Neural progenitor cell (in vitro differentiated cells): ENCODE measurements around the gene VILL. TPM values are rescaled to one million over a fixed set of nuclear protein-coding genes. Genes with fewer than 3 reads are reported as not detected.

Source experiments
- DNase-seq: peaks from one replicate; pipeline ENCODE4 v3.0.0-alpha.2; 2016; ENCODE audit warnings: low spot score
- H2AFZ ChIP-seq: fragments of 200-600 bp; sonication (generic); replicated peaks from 2 replicates; pipeline ENCODE4 v1.6.1; 2016; ENCODE audit warnings: antibody characterized with exemption
- H3F3A ChIP-seq: fragments of 200-600 bp; sonication (generic); 2 replicates; pipeline ENCODE4 v1.6.1; 2016; ENCODE audit warnings: antibody characterized with exemption, low read depth
- H3K27ac ChIP-seq: fragments of 200-600 bp; sonication (generic); 2 replicates; pipeline ENCODE4 v1.5.1; 2016; ENCODE audit warnings: mild to moderate bottlenecking
- H3K27me3 ChIP-seq: fragments of 200-600 bp; sonication (generic); 2 replicates; pipeline ENCODE4 v1.6.1; 2016; ENCODE audit warnings: mild to moderate bottlenecking, moderate library complexity
- H3K36me3 ChIP-seq: fragments of 200-600 bp; sonication (generic); 2 replicates; pipeline ENCODE4 v1.5.1; 2016
- H3K4me1 ChIP-seq: fragments of 200-600 bp; sonication (generic); 2 replicates; pipeline ENCODE4 v1.6.1; 2016; ENCODE audit warnings: mixed run types
- H3K4me2 ChIP-seq: fragments of 200-600 bp; sonication (generic); 2 replicates; pipeline ENCODE4 v1.6.1; 2016
- H3K4me3 ChIP-seq: fragments of 200-600 bp; sonication (generic); 2 replicates; pipeline ENCODE4 v1.5.1; 2016
- H3K79me2 ChIP-seq: fragments of 200-600 bp; sonication (generic); 2 replicates; pipeline ENCODE4 v1.6.1; 2016; ENCODE audit warnings: low read depth
- H3K9ac ChIP-seq: fragments of 200-600 bp; sonication (generic); 2 replicates; pipeline ENCODE4 v1.6.1; 2016
- H3K9me3 ChIP-seq: fragments of 200-600 bp; sonication (generic); 2 replicates; pipeline ENCODE4 v1.5.1; 2016; ENCODE audit warnings: low read depth
- H4K20me1 ChIP-seq: fragments of 200-600 bp; sonication (generic); 2 replicates; pipeline ENCODE4 v1.6.1; 2016; ENCODE audit warnings: low read depth
- H3K27ac Mint-ChIP-seq: 3 replicates; pipeline ENCODE4 v1.8.0; 2021; ENCODE audit warnings: mixed read lengths
- H3K27me3 Mint-ChIP-seq: 2 replicates; pipeline ENCODE4 v1.8.0; 2022; ENCODE audit warnings: low read depth, mild to moderate bottlenecking, inconsistent platforms, moderate library complexity, mixed read lengths; ENCODE audit not compliant: insufficient read depth
- H3K36me3 Mint-ChIP-seq: 3 replicates; pipeline ENCODE4 v1.8.0; 2021; ENCODE audit warnings: mixed read lengths
- H3K4me1 Mint-ChIP-seq: 3 replicates; pipeline ENCODE4 v1.8.0; 2021; ENCODE audit warnings: mixed read lengths
- H3K4me3 Mint-ChIP-seq: 3 replicates; pipeline ENCODE4 v1.8.0; 2021; ENCODE audit warnings: mild to moderate bottlenecking, moderate library complexity, mixed read lengths
- H3K9me3 Mint-ChIP-seq: 3 replicates; pipeline ENCODE4 v1.8.0; 2020; ENCODE audit warnings: mixed read lengths
- EZH2 ChIP-seq: fragments of 200-600 bp; sonication (generic); IDR thresholded peaks from 2 replicates; pipeline ENCODE4 v1.6.1; 2017; ENCODE audit warnings: antibody characterized with exemption, mild to moderate bottlenecking, moderate library complexity
- EZH2phosphoT487 ChIP-seq: fragments of 200-600 bp; sonication (generic); IDR thresholded peaks from 2 replicates; pipeline ENCODE4 v1.6.1; 2017; ENCODE audit warnings: antibody characterized with exemption
- total RNA-seq: library from RNA; depleted of rRNA; stranded (reverse); fragments of >200 nt; gene quantifications from 2 replicates; pipeline ENCODE4 v1.2.3, GENCODE V29; 2015; ENCODE audit warnings: low replicate concordance
- TF ChIP-seq, protein P1 (sequence below): fragments of 200-600 bp; sonication (generic); IDR thresholded peaks from 2 replicates; pipeline ENCODE4 v1.5.1; 2017; ENCODE audit warnings: antibody characterized with exemption, mild to moderate bottlenecking

VILL gene
- total RNA-seq, 1 donor from 2014 or later: 4.9 TPM

DNA sequence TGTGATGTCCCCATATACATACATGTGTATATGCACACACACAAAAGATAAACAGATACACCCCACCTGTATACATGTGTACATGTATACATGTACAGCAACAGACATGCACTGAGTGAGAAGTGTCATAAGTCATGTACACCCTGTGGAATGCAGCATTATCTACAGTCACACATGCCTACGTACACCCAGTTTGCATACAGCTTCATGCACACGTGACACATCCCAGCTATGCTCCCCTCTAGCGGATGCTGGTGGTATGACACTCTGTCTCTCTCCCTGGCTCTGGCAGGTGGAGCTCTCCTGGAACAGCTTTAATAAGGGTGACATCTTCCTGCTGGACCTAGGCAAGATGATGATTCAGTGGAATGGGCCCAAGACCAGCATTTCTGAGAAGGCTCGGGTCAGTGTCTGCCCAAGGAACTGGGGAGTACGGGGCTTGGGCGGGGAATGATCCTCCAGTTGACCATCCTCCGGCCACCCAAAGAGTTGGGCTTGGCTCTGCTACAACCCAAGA is 6.3 kb downstream of the VILL start:
- Mint-ChIP-seq H3K4me1 (peaks cover 26% of the 10 kb centered on the region), H3K36me3 (no peaks in the 10 kb centered on the region), H3K27me3 (peaks cover 20% of the 10 kb centered on the region), H3K4me3 (no peak overlapping the region), H3K27ac (no peak overlapping the region), H3K9me3 (no peaks in the 10 kb centered on the region)
- H3K9me3 ChIP-seq: no peaks in the 10 kb centered on the region
- H3K4me2 ChIP-seq: no peak overlapping the region
- peaks cover 12% of the 10 kb centered on the region for H3K27me3 ChIP-seq
- no peak overlapping the region for H3K4me3 ChIP-seq
- no peak for TF ChIP-seq EZH2phosphoT487
- TF ChIP-seq, protein P1, sequence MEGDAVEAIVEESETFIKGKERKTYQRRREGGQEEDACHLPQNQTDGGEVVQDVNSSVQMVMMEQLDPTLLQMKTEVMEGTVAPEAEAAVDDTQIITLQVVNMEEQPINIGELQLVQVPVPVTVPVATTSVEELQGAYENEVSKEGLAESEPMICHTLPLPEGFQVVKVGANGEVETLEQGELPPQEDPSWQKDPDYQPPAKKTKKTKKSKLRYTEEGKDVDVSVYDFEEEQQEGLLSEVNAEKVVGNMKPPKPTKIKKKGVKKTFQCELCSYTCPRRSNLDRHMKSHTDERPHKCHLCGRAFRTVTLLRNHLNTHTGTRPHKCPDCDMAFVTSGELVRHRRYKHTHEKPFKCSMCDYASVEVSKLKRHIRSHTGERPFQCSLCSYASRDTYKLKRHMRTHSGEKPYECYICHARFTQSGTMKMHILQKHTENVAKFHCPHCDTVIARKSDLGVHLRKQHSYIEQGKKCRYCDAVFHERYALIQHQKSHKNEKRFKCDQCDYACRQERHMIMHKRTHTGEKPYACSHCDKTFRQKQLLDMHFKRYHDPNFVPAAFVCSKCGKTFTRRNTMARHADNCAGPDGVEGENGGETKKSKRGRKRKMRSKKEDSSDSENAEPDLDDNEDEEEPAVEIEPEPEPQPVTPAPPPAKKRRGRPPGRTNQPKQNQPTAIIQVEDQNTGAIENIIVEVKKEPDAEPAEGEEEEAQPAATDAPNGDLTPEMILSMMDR: peak; percentile 83
- H3K9ac ChIP-seq: no peak overlapping the region
- no peaks in the 10 kb centered on the region for H4K20me1 ChIP-seq
- H3K27ac ChIP-seq: no peak overlapping the region
- H3F3A ChIP-seq: peaks cover 5% of the 10 kb centered on the region
- H3K79me2 ChIP-seq: no peaks in the 10 kb centered on the region
- H3K4me1 ChIP-seq: no peaks in the 10 kb centered on the region
- peak; percentile 72 for DNase-seq
- H2AFZ ChIP-seq: no peak overlapping the region
- H3K36me3 ChIP-seq: no peaks in the 10 kb centered on the region

DNA sequence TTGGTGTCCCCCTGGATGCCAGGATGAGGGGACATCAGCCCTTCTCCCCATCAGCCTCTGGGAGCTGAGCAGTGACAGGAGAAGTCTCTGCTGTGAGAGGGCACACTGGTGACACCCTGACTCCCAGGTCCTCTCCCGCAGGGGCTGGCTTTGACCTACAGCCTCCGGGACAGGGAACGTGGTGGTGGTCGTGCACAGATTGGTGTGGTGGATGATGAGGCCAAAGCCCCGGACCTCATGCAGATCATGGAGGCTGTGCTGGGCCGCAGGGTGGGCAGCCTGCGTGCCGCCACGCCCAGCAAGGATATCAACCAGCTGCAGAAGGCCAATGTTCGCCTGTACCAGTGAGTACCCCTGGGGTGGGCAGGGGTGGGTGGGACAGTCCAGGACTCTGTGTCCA is 6.8 kb downstream of the VILL start:
- no peaks in the 10 kb centered on the region for H3K4me1 ChIP-seq
- H3K4me1 Mint-ChIP-seq: peaks cover 26% of the 10 kb centered on the region
- no peak for TF ChIP-seq EZH2phosphoT487
- TF ChIP-seq, protein P1: no peak
- TF ChIP-seq EZH2: no peak

DNA sequence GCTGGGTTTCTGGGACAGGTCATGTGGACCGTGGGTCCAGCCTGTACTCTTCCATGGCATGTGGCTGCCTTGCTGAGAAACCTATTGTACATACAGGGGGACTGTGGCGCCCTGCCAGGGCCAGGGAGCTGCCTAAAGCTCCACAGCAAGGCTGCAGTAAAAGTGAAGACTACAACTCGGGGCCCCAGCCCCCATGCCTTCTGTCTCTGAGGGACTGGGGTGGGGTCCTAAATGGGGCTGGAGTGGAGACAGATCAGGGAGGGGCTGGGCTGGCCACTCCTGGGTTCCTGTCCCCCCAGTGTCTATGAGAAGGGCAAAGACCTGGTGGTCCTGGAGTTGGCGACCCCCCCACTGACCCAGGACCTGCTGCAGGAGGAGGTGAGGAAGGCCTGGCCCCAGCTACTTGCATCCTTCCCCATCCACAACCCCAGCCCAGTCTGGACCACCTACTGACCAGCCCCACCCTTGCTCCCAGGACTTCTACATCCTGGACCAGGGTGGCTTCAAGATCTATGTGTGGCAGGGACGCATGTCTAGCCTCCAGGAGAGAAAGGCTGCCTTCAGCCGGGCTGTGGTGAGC is 7.3 kb downstream of the VILL start:
- Histone ChIP-seq H2AFZ (no peak overlapping the region), H3K79me2 (no peaks in the 10 kb centered on the region), H3K4me2 (peak overlapping the region; percentile 91), H3F3A (peaks cover 5% of the 10 kb centered on the region), H3K4me1 (no peaks in the 10 kb centered on the region), H3K27ac (no peak overlapping the region), H3K27me3 (peaks cover 12% of the 10 kb centered on the region), H3K9me3 (no peaks in the 10 kb centered on the region), H3K9ac (no peak overlapping the region), H3K36me3 (no peaks in the 10 kb centered on the region), H3K4me3 (no peak overlapping the region), H4K20me1 (no peaks in the 10 kb centered on the region)
- peaks cover 15% of the 10 kb centered on the region for H3K27me3 Mint-ChIP-seq
- H3K9me3 Mint-ChIP-seq: no peaks in the 10 kb centered on the region
- no peaks in the 10 kb centered on the region for H3K36me3 Mint-ChIP-seq
- H3K27ac Mint-ChIP-seq: no peak overlapping the region
- DNase-seq: no peak
- TF ChIP-seq EZH2 (no peak), EZH2phosphoT487 (no peak)
- TF ChIP-seq, protein P1: no peak
- no peak overlapping the region for H3K4me3 Mint-ChIP-seq
- H3K4me1 Mint-ChIP-seq: peaks cover 26% of the 10 kb centered on the region

More for the DNA sequence above, 6.8 kb downstream of the VILL start:
- H3K9me3 Mint-ChIP-seq: no peaks in the 10 kb centered on the region
- H3K4me2 ChIP-seq: no peak overlapping the region
- H3K27me3 Mint-ChIP-seq: peaks cover 19% of the 10 kb centered on the region
- H3K27me3 ChIP-seq: peaks cover 12% of the 10 kb centered on the region
- no peaks in the 10 kb centered on the region for H3K79me2 ChIP-seq
- H3K36me3 Mint-ChIP-seq: no peaks in the 10 kb centered on the region
- no peak overlapping the region for H3K4me3 ChIP-seq
- H3F3A ChIP-seq: peaks cover 5% of the 10 kb centered on the region
- no peak for DNase-seq
- no peak overlapping the region for H2AFZ ChIP-seq
- H3K9me3 ChIP-seq: no peaks in the 10 kb centered on the region
- H3K27ac Mint-ChIP-seq: no peak overlapping the region
- no peak overlapping the region for H3K27ac ChIP-seq
- H3K9ac ChIP-seq: no peak overlapping the region
- H3K36me3 ChIP-seq: no peaks in the 10 kb centered on the region
- no peak overlapping the region for H3K4me3 Mint-ChIP-seq
- H4K20me1 ChIP-seq: no peaks in the 10 kb centered on the region
